ENCODE data around the gene SERPINA5. TPM values are rescaled to one million over a fixed set of nuclear protein-coding genes. Genes with fewer than 3 reads are reported as not detected.

Gene SERPINA5
- total and polyA plus RNA-seq, 8 donors: 52.3 to 139 (median 96.0) TPM

GRCh38 chr14:94625353-94625635, 44.1 kb downstream of the SERPINA5 start:
- FAIRE-seq: no peak
- 77 to 85% methylated on average over 2 of the region's 2 CpGs for WGBS, 2 donors
- intact Hi-C loops (cut with DNase I): no loop called here

DNA sequence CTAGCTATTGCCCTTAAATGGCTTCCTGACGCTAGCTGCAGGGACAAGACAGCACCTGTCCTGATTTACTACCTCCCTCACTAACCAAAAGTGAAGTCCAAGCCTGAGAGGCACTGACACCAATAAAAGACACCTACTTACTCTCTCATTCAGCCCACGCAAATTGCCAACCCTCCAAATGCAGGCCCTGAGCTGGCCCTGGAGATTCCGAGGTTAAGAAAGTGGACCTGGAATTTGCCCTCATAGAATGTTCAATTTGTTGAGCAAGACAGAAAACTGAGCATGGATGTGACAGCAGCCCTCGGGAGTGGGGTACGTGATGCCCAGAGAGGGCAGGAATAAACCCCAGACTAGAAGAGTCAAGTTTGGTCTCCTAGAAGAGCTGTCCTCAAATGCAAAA, 47.4 kb downstream of the SERPINA5 start:
- TF ChIP-seq, protein P1, sequence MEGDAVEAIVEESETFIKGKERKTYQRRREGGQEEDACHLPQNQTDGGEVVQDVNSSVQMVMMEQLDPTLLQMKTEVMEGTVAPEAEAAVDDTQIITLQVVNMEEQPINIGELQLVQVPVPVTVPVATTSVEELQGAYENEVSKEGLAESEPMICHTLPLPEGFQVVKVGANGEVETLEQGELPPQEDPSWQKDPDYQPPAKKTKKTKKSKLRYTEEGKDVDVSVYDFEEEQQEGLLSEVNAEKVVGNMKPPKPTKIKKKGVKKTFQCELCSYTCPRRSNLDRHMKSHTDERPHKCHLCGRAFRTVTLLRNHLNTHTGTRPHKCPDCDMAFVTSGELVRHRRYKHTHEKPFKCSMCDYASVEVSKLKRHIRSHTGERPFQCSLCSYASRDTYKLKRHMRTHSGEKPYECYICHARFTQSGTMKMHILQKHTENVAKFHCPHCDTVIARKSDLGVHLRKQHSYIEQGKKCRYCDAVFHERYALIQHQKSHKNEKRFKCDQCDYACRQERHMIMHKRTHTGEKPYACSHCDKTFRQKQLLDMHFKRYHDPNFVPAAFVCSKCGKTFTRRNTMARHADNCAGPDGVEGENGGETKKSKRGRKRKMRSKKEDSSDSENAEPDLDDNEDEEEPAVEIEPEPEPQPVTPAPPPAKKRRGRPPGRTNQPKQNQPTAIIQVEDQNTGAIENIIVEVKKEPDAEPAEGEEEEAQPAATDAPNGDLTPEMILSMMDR (IDR thresholded peaks at IDR 0.05): no peak
- Histone ChIP-seq H3K27ac (no peak overlapping the region), H3K9me3 (no peaks in the 10 kb centered on the region), H3K4me3 (no peak overlapping the region), H3K27me3 (no peaks in the 10 kb centered on the region), H3K4me1 (no peaks in the 10 kb centered on the region), H3K36me3 (peaks cover 2 to 9% (median 3%) of the 10 kb centered on the region in 3 donors)
- 86 to 92% methylated on average over 5 of the region's 5 CpGs for WGBS, 2 donors
- no peak for FAIRE-seq
- intact Hi-C loops (cut with DNase I): no loop called here
- ATAC-seq: no peak
- DNase-seq: no peak

More at GRCh38 chr14:94625353-94625635, 44.1 kb downstream of the SERPINA5 start:
- no peaks in the 10 kb centered on the region for H3K27me3 ChIP-seq
- peaks cover 6 to 40% (median 13%) of the 10 kb centered on the region in 3 donors for H3K36me3 ChIP-seq
- no peak for DNase-seq
- H3K4me1 ChIP-seq: no peaks in the 10 kb centered on the region
- ATAC-seq: peak in 2 of 4 donors; percentile 7 to 20
- TF ChIP-seq, protein P1 (IDR thresholded peaks at IDR 0.05): no peak
- no peak overlapping the region for H3K27ac ChIP-seq
- H3K9me3 ChIP-seq: no peaks in the 10 kb centered on the region
- no peak overlapping the region for H3K4me3 ChIP-seq

- FAIRE-seq: no peak
- Histone ChIP-seq H3K4me1 (no peaks in the 10 kb centered on the region), H3K4me3 (no peak overlapping the region), H3K27ac (no peak overlapping the region), H3K9me3 (no peaks in the 10 kb centered on the region), H3K27me3 (no peaks in the 10 kb centered on the region), H3K36me3 (no peaks in the 10 kb centered on the region)
- ATAC-seq: no peak
- TF ChIP-seq, protein P1 (IDR thresholded peaks at IDR 0.05): no peak
- 87 to 89% methylated on average over 4 of the region's 4 CpGs for WGBS, 2 donors
- intact Hi-C loops (cut with DNase I): no loop called here
- peak in 1 of 6 donors; percentile 34 for DNase-seq
These were observed 49.2 kb downstream of the SERPINA5 start for GRCh38 chr14:94630396-94630795.

GRCh38 chr14:94631050-94631449, 49.8 kb downstream of the SERPINA5 start:
- Histone ChIP-seq H3K27ac (no peak overlapping the region), H3K9me3 (no peaks in the 10 kb centered on the region), H3K36me3 (no peaks in the 10 kb centered on the region), H3K4me1 (no peaks in the 10 kb centered on the region), H3K27me3 (no peaks in the 10 kb centered on the region), H3K4me3 (no peak overlapping the region)
- TF ChIP-seq, protein P1 (IDR thresholded peaks at IDR 0.05): no peak
- intact Hi-C loops (cut with DNase I): no loop called here
- FAIRE-seq: no peak
- ATAC-seq: no peak
- no peak for DNase-seq
- 93 to 100% methylated on average over 1 of the region's 1 CpG for WGBS, 2 donors

DNA sequence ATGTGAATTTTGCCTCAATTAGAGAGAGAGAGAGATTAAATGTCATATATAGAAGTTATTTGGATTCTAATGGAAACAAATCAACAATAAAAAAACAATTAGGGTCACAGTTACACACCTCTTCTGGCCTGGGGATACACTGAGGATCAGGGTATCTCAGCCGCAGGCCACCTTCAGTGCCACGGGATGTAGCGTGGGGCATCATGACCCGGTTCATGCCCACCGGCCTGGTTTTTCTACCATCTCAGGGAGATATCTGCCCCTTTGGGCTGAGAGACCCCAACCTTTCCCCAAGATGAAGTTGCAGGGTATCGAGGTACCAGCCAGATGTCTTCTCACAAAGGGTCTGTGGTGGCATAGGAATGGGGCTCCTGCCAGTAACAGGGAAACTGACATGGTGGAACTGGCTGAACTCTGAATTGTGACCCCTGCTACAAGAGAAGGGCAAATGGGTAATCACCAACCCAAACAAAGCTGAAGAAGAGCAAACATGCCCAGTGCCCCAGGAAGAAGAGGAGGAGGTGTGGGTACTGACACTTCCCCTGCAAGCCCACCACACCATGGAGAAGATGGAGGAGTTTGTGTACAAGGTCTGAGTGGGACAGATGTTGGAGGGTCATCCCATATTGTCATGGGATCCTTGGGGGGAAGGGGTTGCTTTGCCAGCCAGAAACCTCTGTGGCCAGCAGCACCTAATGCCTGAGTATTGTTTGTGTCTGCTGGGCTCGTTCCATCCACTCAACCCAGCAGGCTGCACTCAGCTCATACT, 50.5 kb downstream of the SERPINA5 start:
- no peaks in the 10 kb centered on the region for H3K9me3 ChIP-seq
- TF ChIP-seq, protein P1 (IDR thresholded peaks at IDR 0.05): no peak
- DNase-seq: peak in 1 of 6 donors; percentile 17
- H3K27ac ChIP-seq: no peak overlapping the region
- H3K36me3 ChIP-seq: no peaks in the 10 kb centered on the region
- ATAC-seq: no peak
- no peak for FAIRE-seq
- no peak overlapping the region for H3K4me3 ChIP-seq
- H3K4me1 ChIP-seq: peaks cover 0 to 3% (median 3%) of the 10 kb centered on the region in 3 donors
- intact Hi-C loops (cut with DNase I): no loop called here
- H3K27me3 ChIP-seq: no peaks in the 10 kb centered on the region
- 86 to 90% methylated on average over 7 of the region's 7 CpGs for WGBS, 2 donors

Measured in pancreas (tissue), 10 donors.